ENCODE measurements around the gene EMC1.
A peak's percentile ranks its signal among the peaks of the same experiment; 100 is the strongest.
"Not testable (repeated sequence)": the region's sequence is repeated elsewhere in the genome, so short reads cannot be mapped to it uniquely, and the experiment has no call there.

The EMC1 gene

DNA sequence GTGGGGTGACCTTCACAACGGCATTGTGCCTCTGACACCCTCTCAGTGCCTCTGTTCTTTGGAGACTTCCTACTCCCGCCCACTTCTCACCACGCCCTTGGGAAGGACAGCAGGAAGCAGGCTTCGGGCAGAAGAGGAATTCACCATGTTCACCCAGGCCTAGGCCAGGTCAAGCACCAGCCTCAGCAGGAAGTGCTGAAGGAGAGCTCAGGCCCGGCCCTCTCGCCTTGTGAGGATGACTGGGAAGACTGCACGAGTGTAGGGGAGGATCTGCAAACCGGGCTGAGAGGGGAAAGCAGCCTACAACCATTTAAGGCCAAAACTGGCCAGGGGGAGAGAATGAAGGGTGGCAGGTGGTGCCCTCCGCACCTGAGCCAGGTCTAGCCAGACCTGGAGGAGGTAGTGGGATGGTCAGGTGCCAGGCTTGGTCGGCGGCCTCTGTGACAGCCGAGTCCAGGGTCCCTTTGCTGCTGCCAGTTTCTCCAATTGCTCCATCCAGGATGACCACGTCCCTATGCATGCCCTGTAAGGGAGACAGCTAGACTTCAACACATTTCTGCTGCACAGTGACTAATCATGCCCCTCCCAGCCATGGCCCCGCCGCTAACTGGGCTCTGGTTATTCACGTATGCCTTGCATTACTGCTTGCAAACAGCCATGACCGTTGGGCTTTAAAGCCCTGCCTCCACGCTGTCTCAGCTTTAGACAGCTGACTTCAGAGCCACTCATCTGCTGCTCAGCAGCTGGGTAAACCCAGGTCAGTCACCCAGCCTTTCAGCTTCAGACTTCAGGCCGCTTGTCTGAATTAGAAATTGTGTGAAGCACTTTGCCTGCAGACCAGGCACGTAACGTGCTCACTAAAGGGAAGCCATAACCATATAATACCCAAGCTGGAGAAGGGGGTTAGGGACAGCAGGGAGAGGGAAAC, 9.2 kb upstream of the EMC1 start:
- no peak for DNase-seq (ENCODE audit: low read depth)

DNA sequence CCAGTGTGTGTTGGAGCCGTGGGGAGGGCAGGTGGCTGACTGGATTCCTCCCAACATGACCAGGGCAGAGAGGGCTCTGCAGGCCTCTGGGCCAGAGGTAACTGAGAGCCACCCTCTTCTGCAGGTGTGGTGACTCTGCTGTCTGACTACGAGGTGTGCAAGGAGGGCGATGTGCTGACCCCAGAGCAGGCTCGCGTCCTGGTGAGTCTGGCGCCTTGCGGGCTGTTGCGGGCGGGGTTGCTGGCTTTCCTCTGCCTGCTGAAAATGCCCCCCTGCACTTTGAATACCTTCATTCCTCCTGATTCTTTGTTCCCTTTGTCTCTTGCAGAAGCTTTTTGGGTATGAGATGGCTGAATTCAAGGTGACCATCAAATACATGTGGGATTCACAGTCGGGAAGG, 7.0 kb upstream of the EMC1 start:
- no peak for DNase-seq (ENCODE audit: low read depth)

DNA sequence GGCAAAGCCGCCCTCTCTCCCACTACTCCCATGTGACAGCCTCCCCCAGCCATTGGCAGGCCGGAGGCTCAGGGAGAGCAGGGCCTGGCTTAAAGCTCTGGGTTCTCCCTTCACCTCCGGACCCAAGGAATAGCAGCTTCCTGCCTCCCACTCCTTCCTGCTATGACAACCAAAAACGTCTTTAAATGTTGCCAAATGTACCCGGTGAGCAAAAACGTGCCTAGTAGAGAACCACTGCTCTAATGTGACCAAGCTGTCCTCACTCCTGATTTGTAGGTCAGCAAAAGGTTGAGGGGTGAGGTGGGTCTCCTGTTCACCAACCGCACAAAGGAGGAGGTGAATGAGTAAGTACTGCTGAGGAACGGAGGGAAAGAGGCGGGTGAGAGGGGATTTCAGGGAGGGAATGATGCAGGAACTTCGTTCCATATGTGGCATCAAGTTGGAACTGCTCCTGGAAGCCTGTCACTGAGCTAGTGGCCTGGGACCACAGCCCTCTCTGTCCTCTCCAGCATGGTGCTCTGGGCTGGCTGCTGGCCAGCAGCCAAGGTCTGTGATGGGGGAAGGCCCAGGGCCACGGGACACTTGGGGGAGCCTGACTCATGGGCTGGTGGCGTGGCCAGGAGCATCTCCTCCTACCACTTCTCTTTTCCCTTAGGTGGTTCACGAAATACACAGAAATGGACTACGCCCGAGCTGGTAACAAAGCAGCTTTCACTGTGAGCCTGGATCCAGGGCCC, 6.0 kb upstream of the EMC1 start:
- no peak for DNase-seq (ENCODE audit: low read depth)

DNA sequence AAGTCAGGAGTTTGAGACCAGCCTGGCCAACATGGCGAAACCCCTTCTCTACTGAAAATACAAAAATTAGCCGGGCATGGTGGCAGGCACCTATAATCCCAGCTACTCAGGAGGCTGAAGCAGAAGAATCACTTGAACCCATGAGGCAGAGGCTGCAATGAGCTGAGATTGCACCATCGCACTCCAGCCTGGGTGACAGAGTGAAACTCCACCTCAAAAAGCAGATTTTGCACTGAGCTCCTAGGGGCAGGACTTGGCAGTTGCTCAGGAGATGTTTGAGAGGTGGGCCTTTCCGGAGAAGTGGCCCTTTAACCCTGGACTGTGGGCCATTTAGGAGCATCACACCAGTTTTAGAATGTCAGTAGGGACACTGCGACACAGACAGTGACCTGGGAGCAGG, 5.0 kb upstream of the EMC1 start:
- DNase-seq (ENCODE audit: low read depth), result not testable (repeated sequence)

DNA sequence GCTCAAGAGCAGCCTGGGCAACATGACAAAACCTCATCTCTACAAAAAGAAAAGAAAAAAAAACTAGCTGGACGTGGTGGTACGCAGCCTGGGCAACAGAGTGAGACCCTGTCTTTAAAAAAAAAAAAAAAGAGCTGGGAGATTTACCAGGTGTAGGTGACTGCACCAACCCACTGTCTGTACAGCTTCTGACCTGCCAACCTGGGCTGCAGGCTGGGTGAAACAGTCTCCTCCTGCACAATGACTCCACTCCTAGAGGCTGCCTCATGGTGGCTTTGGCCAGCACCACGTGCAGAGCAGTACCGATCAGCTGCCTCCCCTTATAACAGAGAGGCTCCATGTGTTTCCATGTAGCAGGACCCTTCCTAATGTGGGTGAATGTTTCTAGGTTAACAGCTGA, 4.0 kb upstream of the EMC1 start:
- no peak for DNase-seq (ENCODE audit: low read depth)

DNA sequence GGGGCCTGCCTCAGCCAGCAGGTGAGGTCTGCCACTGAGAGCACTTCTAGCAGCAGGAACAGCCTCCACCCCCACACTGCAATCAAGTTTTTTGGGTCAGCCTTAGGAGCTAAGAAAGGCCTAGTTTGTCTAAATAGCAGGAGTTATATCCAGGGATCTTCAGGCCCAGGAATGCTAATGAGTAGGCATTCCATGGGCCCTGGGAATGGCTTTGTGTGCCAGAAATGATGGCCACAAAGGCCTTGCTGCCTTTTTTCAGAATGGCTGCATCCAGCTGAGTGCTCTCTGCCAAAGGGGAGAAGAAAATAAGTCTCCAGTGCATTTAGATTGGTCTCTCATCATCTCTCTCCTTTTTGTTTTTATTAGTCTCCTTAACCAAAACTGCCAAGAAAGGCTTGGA, 3.1 kb upstream of the EMC1 start:
- DNase-seq (ENCODE audit: low read depth), result no peak

DNA sequence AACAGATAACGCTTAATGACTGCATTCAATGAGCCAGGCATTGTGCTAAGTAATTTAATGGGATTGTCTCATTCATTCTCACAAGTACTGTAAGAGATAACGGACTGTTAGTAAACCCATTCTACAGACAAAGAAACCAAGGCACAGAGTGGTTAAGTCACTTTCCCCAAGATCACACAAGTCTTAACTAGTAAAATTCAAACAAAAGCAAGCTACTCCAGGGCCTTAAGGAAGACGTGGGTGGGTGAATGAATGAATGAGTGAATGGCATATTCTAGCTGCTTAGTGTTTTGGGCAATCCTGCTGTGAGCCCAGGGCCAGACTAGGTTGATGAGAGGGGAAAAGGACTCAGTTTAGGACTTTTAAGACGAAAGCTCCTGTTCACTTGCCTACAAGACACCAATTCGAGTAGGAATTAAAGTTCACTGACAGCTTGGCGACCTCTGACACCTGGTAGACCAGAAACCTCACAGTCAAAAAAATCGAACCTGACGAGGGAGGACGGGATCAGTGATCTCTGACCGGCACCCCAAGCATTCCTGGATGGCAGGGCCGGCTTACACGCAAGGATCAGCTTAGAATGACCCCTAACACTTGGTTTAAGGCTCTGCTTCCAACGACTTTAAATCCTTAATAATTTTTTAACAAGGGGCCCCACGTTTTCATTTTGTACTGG, 557 bp downstream of the EMC1 start:
- no peak for DNase-seq (ENCODE audit: low read depth)

DNA sequence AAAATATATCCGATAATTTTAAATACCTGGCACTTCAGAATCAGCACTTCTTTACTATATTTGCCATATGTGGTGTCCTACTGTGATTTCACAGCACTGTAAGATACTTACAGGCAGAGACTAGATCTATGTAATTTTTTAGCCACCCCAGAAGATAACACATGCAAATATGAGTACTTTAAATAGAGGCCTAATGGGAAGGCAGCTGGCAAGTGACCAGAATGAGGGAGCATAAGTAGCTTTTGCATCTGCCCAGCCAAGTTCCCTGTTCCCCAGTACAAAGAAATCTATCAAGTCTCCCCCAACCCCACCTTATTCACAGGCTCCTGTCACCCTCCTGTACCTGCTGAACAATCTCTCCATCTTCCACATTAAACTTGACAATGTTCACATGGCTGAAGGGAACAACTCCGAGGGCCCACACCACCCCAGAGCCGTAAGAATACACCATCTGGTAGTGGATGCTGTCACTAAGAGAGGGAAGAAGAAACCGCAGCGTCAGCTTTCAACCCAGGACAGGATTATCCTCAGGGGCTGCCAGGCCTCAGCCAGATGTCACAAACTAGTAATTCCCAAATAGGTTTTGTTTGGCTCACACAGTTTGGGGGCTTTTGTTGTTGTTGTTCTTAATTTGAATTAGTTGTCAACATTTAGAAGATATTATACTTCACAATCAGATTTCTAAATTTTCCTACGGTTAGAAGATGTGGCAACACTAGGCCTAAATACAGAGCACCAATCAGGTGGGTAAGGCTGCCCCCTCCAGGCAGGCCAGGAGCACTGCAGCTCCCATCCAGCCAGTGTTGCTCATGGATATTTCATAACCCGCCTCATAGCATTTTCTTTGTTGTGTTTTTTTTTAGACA, 10.4 kb downstream of the EMC1 start:
- peak; percentile 40 for DNase-seq (ENCODE audit: low read depth)

DNA sequence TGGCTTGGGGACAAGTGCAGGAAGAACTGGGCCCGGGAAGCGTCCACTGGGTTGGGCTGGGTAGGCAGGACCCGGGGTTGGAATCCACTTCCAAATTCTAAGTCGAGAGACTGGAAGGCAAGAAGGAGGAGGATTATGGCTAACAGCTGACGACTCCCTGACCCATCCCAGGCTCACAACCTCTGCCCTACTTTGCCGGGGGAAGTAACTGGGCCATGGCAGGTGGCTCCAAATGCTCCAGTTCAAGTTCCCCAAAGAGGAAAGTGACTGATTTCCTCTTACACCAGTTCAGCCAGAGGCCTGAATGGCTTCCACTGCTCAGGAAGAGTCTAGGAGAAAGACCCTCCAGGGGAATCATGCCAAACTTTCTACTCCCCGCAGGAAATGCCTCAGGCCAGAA, 11.4 kb downstream of the EMC1 start:
- DNase-seq (ENCODE audit: low read depth), result no peak

DNA sequence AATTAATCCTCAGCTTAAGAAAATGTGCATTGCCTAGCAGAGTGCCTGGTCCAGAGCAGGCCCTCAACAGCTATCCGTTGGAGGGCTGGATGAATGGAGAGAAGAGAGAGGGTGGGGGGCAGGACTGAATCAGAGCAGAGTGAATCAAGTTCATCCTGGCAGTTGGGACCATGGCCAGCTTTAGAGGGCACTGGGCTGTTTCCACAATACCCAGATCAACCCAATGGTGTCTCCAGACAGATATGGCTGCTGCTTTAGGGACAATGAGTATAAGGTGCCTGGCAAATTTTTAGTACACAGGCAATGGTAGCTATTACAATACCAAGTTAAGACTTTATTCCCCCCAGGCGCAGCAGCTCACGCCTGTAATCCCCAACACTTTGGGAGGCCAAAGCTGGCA, 17.1 kb downstream of the EMC1 start:
- DNase-seq (ENCODE audit: low read depth), result no peak

DNA sequence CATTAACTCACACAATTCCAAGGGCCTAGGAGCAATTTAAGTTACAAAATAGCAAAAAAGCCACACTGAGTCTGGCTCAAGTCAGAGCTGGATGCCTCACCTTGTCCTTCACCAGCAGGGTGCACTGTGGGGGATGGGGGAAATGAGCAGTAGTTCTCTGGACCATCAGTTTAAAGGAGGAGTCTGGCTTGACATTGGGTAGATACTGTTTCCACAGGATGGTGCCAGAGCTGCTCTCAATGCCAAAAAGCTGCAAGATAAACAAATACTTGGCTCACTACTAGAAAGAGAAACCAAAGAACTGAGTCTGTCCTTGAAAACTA, 18.8 kb downstream of the EMC1 start:
- DNase-seq (ENCODE audit: low read depth), result no peak

DNA sequence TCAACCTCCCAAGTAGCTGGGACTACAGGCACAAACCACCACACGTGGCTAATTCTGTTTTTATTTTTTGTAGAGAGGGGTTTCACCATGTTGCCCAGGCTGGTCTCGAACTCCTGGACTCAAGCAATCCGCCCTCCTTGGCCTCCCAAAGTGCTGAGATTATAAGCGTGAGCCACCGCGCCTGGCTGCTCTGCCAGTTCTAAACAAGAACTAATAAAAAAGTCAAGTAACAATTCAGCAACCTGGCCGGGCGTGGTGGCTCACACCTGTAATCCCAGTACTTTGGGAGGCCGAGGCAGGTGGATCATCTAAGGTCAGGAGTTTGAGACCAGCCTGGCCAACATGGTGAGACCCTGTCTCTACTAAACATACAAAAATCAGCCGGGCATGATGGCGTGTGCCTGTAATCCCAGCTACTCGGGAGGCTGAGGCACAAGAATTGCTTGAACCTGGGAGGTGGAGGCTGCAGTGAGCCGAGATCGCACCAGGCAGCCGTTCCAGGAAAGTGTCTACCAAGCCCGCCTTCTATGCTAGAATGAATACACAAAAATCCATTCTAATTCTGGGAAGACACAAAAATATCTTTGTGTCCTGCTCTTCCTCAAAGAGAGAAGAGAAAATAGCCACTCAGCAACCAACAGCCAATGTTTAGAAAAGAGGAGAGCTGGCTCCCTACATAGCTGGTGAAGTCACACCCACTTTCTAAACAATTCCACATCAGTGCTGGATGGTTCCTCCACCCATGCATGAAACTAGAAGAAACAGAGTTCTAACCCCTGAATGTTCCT, 19.4 kb downstream of the EMC1 start:
- DNase-seq (ENCODE audit: low read depth), result not testable (repeated sequence)

DNA sequence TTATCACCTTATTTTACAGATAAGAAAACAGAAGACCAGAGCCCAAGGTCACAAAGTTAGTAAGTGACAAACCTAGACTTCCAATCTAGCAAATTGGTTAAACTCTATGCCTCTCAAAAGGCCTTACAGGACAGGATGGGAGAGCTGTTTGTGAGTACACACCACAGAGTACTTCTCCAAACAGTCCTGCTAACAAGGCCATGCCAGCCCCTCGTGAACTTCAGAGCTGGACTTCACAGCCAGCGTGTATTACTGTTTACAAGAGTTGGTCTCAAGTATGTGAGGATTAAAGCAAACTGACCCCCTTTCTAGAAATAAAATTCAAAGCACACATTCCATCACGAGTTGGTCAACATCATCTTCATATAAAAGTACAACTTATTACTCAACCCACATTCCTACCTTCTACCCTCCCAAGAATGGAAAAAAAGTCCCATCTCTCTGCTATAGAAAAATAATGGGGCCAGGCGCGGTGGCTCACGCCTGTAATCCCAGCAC, 21.4 kb downstream of the EMC1 start:
- no peak for DNase-seq (ENCODE audit: low read depth)

DNA sequence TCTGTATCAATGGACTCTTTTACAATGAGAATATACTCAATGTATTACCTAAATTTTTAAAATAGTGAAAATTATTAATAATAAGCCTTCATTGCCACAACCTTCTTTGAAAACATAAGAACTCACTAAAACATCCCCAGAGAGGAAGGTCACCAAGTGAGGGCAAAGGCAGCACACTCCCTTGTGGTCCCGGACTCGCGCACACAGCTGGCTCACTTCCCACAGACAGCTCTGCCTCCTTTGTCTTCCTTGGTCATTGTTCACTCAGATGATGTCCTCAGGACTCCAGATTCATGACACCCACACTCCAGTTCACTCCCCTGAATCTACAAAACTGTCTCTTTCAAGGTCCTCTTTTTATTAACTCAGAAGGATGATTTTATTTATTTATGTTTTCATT, 22.1 kb downstream of the EMC1 start:
- DNase-seq (ENCODE audit: low read depth), result no peak

DNA sequence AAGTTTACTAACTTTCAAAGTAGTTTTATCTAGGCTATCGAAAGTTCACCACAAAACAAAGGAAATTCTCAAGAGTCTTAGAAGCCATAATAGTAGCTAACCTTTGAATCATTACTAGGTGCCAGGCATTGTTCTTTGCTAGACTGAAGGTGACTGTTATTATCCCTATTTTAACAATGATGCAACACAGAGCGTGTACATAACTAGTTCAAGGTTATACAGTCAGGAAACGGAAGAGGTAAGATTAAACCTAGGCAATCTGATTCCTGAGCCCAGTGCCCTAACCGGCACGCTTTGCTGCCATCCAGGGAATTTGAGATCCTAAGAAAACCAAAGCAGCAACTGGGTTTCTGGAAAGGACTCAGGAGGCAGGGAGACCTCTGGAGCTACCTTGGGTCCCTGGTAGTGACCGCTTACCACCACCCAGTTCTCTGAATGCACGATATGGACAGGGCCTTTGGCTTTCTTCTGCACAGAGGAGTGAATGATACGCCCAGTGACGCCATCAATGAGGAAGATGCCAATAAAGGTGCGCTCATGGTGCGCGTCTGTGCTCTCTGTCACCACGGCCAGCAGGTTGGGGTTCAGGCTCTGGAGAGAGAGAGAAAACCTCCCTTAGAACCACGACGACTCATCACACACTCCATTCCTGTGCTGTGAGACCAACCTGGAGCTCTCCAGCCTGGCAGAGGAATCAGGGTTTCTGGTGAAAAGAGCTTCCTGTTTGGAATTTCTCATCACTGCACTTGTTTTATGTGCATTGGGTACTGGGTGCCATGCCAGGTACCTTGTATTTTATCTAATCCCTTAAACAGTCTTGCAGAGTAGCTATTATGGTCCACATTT, 28.1 kb downstream of the EMC1 start:
- DNase-seq (ENCODE audit: low read depth), result no peak

DNA sequence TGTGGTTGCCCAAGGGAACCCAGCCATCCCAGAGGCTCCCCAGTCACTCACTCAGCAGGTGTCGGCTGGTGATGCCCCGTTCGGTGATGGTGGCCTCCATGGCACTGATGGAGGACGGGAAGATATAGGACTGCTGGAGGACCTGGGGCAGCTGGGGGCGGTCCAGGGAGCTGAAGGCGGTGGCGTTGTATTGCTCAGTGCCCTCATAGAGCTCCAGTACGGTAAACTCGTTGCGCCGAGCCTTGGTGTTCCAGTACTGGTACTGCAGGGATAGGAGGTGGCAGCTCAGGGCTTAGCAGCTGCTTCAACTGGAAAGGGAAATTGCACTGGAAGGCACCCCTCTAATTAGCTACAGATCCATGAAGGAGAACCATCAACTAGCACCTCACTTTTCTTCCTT, 28.8 kb downstream of the EMC1 start:
- DNase-seq (ENCODE audit: low read depth), result no peak

DNA sequence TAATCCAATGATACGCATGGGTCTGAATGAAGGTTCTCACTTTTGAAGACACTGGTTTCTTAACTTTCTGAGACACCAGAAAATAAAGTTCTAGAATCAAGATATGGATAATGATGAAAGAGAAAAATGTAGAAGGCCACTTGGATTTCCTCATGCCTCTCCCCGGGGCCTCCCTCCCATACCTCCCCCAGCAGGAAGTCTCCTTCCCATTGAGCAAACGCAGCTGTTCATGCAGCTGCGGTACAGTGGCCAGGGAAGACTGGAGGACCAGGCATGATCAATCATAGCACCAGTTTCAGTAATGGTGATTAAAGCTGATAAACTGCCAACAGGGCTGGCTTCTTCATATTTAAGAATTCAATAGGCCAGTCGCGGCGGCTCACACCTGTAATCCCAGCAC, 30.3 kb downstream of the EMC1 start:
- DNase-seq (ENCODE audit: low read depth), result no peak

DNA sequence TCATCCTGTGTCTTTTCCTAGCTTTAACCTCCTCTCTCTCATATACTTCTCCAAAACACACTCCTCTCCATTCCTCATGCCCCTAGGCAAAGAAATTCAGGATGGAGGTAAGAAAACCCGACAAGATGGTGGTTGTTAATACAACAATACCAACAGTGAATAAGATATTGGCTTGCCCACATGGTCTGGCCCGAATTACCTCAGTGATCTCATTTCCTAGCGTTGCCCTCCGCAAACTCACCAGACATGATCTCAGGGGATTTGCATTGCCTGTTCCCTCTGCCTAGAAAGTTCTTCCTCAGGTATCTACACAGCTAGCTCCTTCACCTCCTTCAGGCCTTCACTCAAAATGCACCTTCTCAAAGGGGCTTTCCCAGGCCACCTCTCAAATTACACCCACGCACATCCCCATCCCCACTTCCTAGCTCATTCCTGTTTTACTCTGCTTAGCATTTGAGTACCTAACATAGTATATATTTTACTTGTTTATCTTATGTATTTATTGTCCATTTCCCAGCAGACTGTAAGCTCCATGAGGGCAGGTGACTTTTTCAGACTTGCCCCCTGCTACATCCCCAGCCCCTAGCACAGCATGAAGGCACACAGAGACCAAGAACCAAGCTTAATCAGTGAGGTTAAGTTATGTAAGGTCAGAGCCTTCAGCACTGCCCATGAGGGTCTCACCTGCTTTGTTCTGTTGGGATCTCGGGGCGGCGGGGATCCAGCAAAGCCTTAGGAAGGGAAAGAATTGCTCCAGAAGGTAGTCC, 31.1 kb downstream of the EMC1 start:
- DNase-seq (ENCODE audit: low read depth), result no peak

DNA sequence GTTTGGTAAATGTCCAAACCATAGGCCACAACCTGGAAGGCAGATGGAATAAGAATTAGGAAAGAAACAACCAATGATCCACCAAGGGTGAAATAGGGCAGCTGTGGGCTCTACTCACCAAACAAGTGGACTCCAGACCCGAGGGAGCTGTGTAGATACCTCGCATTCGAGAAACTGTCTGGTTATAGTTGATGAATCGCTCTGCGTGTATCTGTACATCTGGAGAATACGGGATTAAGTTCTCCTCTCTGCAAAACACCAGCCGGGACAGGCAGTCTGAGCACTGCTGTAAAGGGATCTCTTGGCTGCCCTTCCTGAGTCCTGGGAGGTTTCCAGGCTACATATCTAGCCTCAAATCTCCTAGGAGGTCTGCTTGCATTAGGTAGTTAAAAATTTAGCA, 31.9 kb downstream of the EMC1 start:
- DNase-seq (ENCODE audit: low read depth), result no peak

All from stimulated activated CD8-positive, alpha-beta memory T cell treated with anti-CD3 and anti-CD28 coated beads, Interleukin-15, amount 100 ng/mL, for 1 hour (primary cell).